Endothelial cell of umbilical vein (primary cell): Measurements from ENCODE around the gene CD38. TPM values are rescaled to one million over a fixed set of nuclear protein-coding genes. Genes with fewer than 3 reads are reported as not detected.

Source experiments
- BruUV-seq: library from RNA; stranded (reverse); fragments of 400-500 nt; replicated peaks from 2 replicates; lab custom pipeline; 2021; lab: Mats Ljungman, UMichigan
- CTCF ChIA-PET: fragments of 300-600, 350-600 bp; sonication (Branson Sonifier 250); formaldehyde crosslinking; loops from one replicate; lab custom pipeline; 2021; ENCODE audit warnings: antibody characterized with exemption, inconsistent platforms; lab: Charles Lee
- POLR2A ChIA-PET: fragments of 300-600, 350-600 bp; sonication (Branson Sonifier 250); formaldehyde crosslinking; loops from one replicate; lab custom pipeline; 2021; ENCODE audit warnings: antibody characterized with exemption, inconsistent platforms; lab: Charles Lee
- DNase-seq: peaks from one replicate; pipeline ENCODE4 v3.0.0-alpha.2; 2011; ENCODE audit warnings: low read depth, low spot score
- FAIRE-seq: peaks from 2 replicates; lab custom pipeline; 2011; peaks lifted over from hg19 to GRCh38; lab: Jason Lieb, UNC
- H2AFZ ChIP-seq: 2 replicates; pipeline ENCODE4 v1.6.0; 2012; ENCODE audit warnings: low read depth, low read length, control low read depth, inconsistent platforms
- H3K27ac ChIP-seq: 2 replicates; pipeline ENCODE4 v1.5.1; 2011; ENCODE audit warnings: low read depth, mild to moderate bottlenecking, control low read depth, low read length, moderate library complexity; ENCODE audit not compliant: insufficient read depth
- H3K27me3 ChIP-seq, 2 experiments: 2 replicates each; pipeline versions ENCODE4 v1.6.0 to v1.6.1; 2011; ENCODE audit warnings: low read length in 2 of 2, mixed read lengths in 1 of 2; ENCODE audit not compliant: control insufficient read depth in 2 of 2, insufficient read depth in 2 of 2
- H3K36me3 ChIP-seq, 2 experiments: 2 replicates in 1 of 2; 3 replicates in 1 of 2; pipeline ENCODE4 v1.5.1; 2011; ENCODE audit warnings: low read length in 2 of 2, mild to moderate bottlenecking in 1 of 2, moderate library complexity in 1 of 2; ENCODE audit not compliant: control insufficient read depth in 2 of 2, insufficient read depth in 2 of 2; ENCODE audit errors: extremely low read depth in 1 of 2
- H3K4me1 ChIP-seq: 3 replicates; pipeline ENCODE4 v1.5.1; 2011; ENCODE audit warnings: mild to moderate bottlenecking, low read length; ENCODE audit not compliant: control insufficient read depth, insufficient read depth; ENCODE audit errors: extremely low read depth
- H3K4me2 ChIP-seq: 2 replicates; pipeline ENCODE4 v1.6.1; 2011; ENCODE audit warnings: low read length, control low read depth, mixed read lengths; ENCODE audit not compliant: insufficient read depth
- H3K4me3 ChIP-seq, 3 experiments: fragments of 200-600 bp in 1 of 3; sonication (generic), shearing (Covaris generic) in 1 of 3; replicated peaks in 1 of 3; 2 replicates each; pipeline ENCODE4 v1.5.1; 2011 to 2016; ENCODE audit warnings: control low read depth in 3 of 3, low read length in 3 of 3, mild to moderate bottlenecking in 2 of 3, inconsistent platforms in 1 of 3, low read depth in 1 of 3, moderate library complexity in 1 of 3; ENCODE audit not compliant: insufficient read depth in 1 of 3
- H3K79me2 ChIP-seq: 2 replicates; pipeline ENCODE4 v1.6.0; 2012; ENCODE audit warnings: low read length, inconsistent platforms; ENCODE audit not compliant: control insufficient read depth, insufficient read depth
- H3K9ac ChIP-seq: replicated peaks from 2 replicates; pipeline ENCODE3; 2011; ENCODE audit warnings: low read length, control low read depth; ENCODE audit not compliant: insufficient read depth; ENCODE audit errors: extremely low read depth
- H3K9me1 ChIP-seq: replicated peaks from 3 replicates; pipeline ENCODE4 v1.6.0; 2011; ENCODE audit warnings: mild to moderate bottlenecking, low read length; ENCODE audit not compliant: control insufficient read depth, insufficient read depth; ENCODE audit errors: extremely low read depth
- H3K9me3 ChIP-seq: replicated peaks from 2 replicates; pipeline ENCODE4 v1.5.1; 2012; ENCODE audit warnings: low read length, inconsistent platforms; ENCODE audit not compliant: control insufficient read depth, insufficient read depth
- H4K20me1 ChIP-seq: replicated peaks from 2 replicates; pipeline ENCODE3; 2011; ENCODE audit warnings: mild to moderate bottlenecking, low read length; ENCODE audit not compliant: control insufficient read depth, insufficient read depth; ENCODE audit errors: extremely low read depth
- CTCF ChIP-seq, 2 donors: IDR thresholded peaks; 1 replicate in 1 of 2; 2 replicates in 1 of 2; pipeline ENCODE4 v1.5.1; 2011; ENCODE audit warnings: low read length in 2 of 2, mild to moderate bottlenecking in 2 of 2, moderate library complexity in 2 of 2, control low read depth in 1 of 2, inconsistent platforms in 1 of 2, low read depth in 1 of 2; ENCODE audit not compliant: insufficient read depth in 1 of 2; ENCODE audit errors: extremely low read depth in 1 of 2
- EZH2 ChIP-seq: IDR thresholded peaks from 2 replicates; pipeline ENCODE4 v1.6.1; 2012; ENCODE audit warnings: borderline replicate concordance, low read depth, mild to moderate bottlenecking, moderate library complexity, low read length, inconsistent platforms; ENCODE audit not compliant: severe bottlenecking
- FOS ChIP-seq: IDR thresholded peaks from 2 replicates; pipeline ENCODE4 v1.6.1; 2011; ENCODE audit warnings: mild to moderate bottlenecking, low read length, moderate library complexity, borderline replicate concordance; ENCODE audit not compliant: insufficient read depth
- GATA2 ChIP-seq: IDR thresholded peaks from 2 replicates; pipeline ENCODE4 v1.7.0; 2011; ENCODE audit warnings: low read depth, mild to moderate bottlenecking, moderate library complexity, mixed read lengths, low read length; ENCODE audit not compliant: insufficient read length, insufficient read depth
- JUN ChIP-seq: IDR thresholded peaks from 2 replicates; pipeline ENCODE4 v1.6.1; 2011; ENCODE audit warnings: borderline replicate concordance, low read depth; ENCODE audit not compliant: insufficient read length, insufficient read depth
- MAX ChIP-seq: IDR thresholded peaks from 2 replicates; pipeline ENCODE4 v1.6.1; 2011; ENCODE audit not compliant: insufficient read depth, insufficient read length
- MYC ChIP-seq: IDR thresholded peaks from one replicate; pipeline ENCODE4 v1.6.1; 2011; ENCODE audit warnings: mild to moderate bottlenecking, low read depth, low read length
- POLR2A ChIP-seq: IDR thresholded peaks from 2 replicates; pipeline ENCODE4 v1.6.1; 2012; ENCODE audit warnings: low read depth, mild to moderate bottlenecking, control low read depth, low read length
- POLR2AphosphoS5 ChIP-seq: IDR thresholded peaks from 2 replicates; pipeline ENCODE4 v1.6.1; 2012; ENCODE audit warnings: low read depth, mild to moderate bottlenecking, control low read depth, low read length, moderate library complexity; ENCODE audit not compliant: insufficient read depth
- dilution Hi-C: fragments of 300-500 bp; cut with MboI; formaldehyde crosslinking; loops from one replicate; pipeline ENCODE4 v1.15.0; 2019; ENCODE audit warnings: low sequenced_read_pairs; ENCODE audit not compliant: extremely low pct_ligation_motif_present
- intact Hi-C: fragments of 100-400 bp; cut with micrococcal nuclease; formaldehyde crosslinking; loops from one replicate; pipeline ENCODE4 v1.10.0; 2022
- polyA plus RNA-seq, 4 experiments: library from polyadenylated mRNA; depleted of rRNA in 3 of 4; stranded (reverse) in 3 of 4; unstranded in 1 of 4; fragments of >200 nt; gene quantifications; 2 replicates each; pipeline versions ENCODE4 v1.2.1 to v1.2.3, GENCODE V29; 2011 to 2012; ENCODE audit warnings: missing spikeins in 1 of 4
- total RNA-seq: library from RNA; stranded (reverse); gene quantifications from 2 replicates; pipeline ENCODE4 v1.2.3, GENCODE V29; 2021

Gene CD38
- total and polyA plus RNA-seq, 2 donors (not counting 3 experiments of a cell fraction or from before 2014, with no cell fraction given): 0.11 to 0.31 TPM

- CTCF ChIA-PET: interaction anchor here (0.6 to 1.4 kb wide), 3 partner anchors 16 to 78 kb away, joined by 3 to 6 read pairs (median 4); no protein-coding TSS in a partner anchor
- POLR2A ChIA-PET: no interaction called here
- DNase-seq: peak; percentile 83
- Histone ChIP-seq H3K9me1 (no peaks in the 10 kb centered on the region), H3K4me3 (no peak overlapping the region), H3K27me3 (no peaks in the 10 kb centered on the region), H3K9ac (no peak overlapping the region), H3K4me1 (peaks cover 16% of the 10 kb centered on the region), H4K20me1 (no peaks in the 10 kb centered on the region), H3K4me2 (no peak overlapping the region), H2AFZ (no peak overlapping the region), H3K9me3 (no peaks in the 10 kb centered on the region), H3K79me2 (no peaks in the 10 kb centered on the region), H3K27ac (peak overlapping the region; percentile 58), H3K36me3 (no peaks in the 10 kb centered on the region)
- BruUV-seq: no TSS peak
- dilution Hi-C loops: no loop called here
- no peak for TF ChIP-seq CTCF (IDR thresholded peaks at IDR 0.05; ENCODE audit: extremely low read depth in 1 of 2, insufficient read depth in 1 of 2, low read depth in 1 of 2, low read length in 2 of 2)
- peak; percentile 48 for TF ChIP-seq POLR2AphosphoS5
- TF ChIP-seq FOS: peak; percentile 57
- no peak for TF ChIP-seq MAX
- TF ChIP-seq MYC: no peak
- no peak for TF ChIP-seq EZH2
- no peak for TF ChIP-seq JUN
- peak; percentile 90 for TF ChIP-seq GATA2
- no peak for TF ChIP-seq POLR2A
- FAIRE-seq: no peak
- intact Hi-C loops: no loop called here
These were observed 24.3 kb upstream of the CD38 start for GRCh38 chr4:15753786-15754185.
